Liver (tissue), 9 donors: ENCODE measurements around the gene EPHA6. TPM values are rescaled to one million over a fixed set of nuclear protein-coding genes. Genes with fewer than 3 reads are reported as not detected.

Source experiments
- DNase-seq: peaks from one replicate; pipeline ENCODE4 v3.0.0-alpha.2; 2017; ENCODE audit warnings: low spot score
- H3K27ac ChIP-seq, 2 donors: one replicate each; pipeline ENCODE4 v1.7.0; 2013; ENCODE audit warnings: inconsistent platforms in 2 of 2, low read length in 2 of 2, control low read depth in 1 of 2, low read depth in 1 of 2, mild to moderate bottlenecking in 1 of 2
- H3K27me3 ChIP-seq, 4 donors: one replicate each; pipeline versions ENCODE4 v1.6.1 to v1.7.0; 2013; ENCODE audit warnings: low read length in 3 of 4, inconsistent platforms in 1 of 4, mild to moderate bottlenecking in 1 of 4, moderate library complexity in 1 of 4; ENCODE audit not compliant: control insufficient read depth in 4 of 4, insufficient read depth in 4 of 4
- H3K36me3 ChIP-seq, 4 donors: one replicate each; pipeline versions ENCODE4 v1.6.1 to v1.7.0; 2013; ENCODE audit warnings: low read length in 3 of 4, mild to moderate bottlenecking in 3 of 4, low read depth in 1 of 4, moderate library complexity in 1 of 4; ENCODE audit not compliant: control insufficient read depth in 4 of 4, insufficient read depth in 3 of 4
- H3K4me1 ChIP-seq, 4 donors: one replicate each; pipeline versions ENCODE4 v1.6.1 to v1.7.0; 2013; ENCODE audit warnings: low read length in 3 of 4, mild to moderate bottlenecking in 3 of 4, moderate library complexity in 1 of 4; ENCODE audit not compliant: control insufficient read depth in 4 of 4, insufficient read depth in 4 of 4
- H3K4me3 ChIP-seq, 3 donors: one replicate each; pipeline versions ENCODE4 v1.6.1 to v1.7.0; 2013; ENCODE audit warnings: low read length in 3 of 3, control low read depth in 1 of 3, low read depth in 1 of 3, mild to moderate bottlenecking in 1 of 3
- H3K9ac ChIP-seq, 2 donors: one replicate each; pipeline ENCODE4 v1.7.0; 2013; ENCODE audit warnings: low read length in 2 of 2, mild to moderate bottlenecking in 2 of 2, moderate library complexity in 2 of 2, control low read depth in 1 of 2, low read depth in 1 of 2
- H3K9me3 ChIP-seq, 4 donors: one replicate each; pipeline versions ENCODE4 v1.6.1 to v1.7.0; 2013; ENCODE audit warnings: low read length in 3 of 4; ENCODE audit not compliant: control insufficient read depth in 4 of 4
- EGR1 ChIP-seq, 2 donors: IDR thresholded peaks; 2 replicates each; pipeline ENCODE4 v1.6.1; 2016 to 2018; ENCODE audit warnings: antibody characterized with exemption in 2 of 2, low read depth in 2 of 2
- FOXA2 ChIP-seq: IDR thresholded peaks from 2 replicates; pipeline ENCODE4 v1.6.1; 2016; ENCODE audit warnings: antibody characterized with exemption
- GABPA ChIP-seq, 2 donors: IDR thresholded peaks in 1 of 2; conservative IDR thresholded peaks in 1 of 2; 2 replicates each; pipeline ENCODE4 v1.6.1; 2016; ENCODE audit warnings: antibody characterized with exemption in 2 of 2, mild to moderate bottlenecking in 1 of 2, moderate library complexity in 1 of 2
- HNF4A ChIP-seq, 2 donors: conservative IDR thresholded peaks; 2 replicates each; pipeline ENCODE4 v1.6.1; 2016; ENCODE audit warnings: antibody characterized with exemption in 2 of 2, mild to moderate bottlenecking in 2 of 2
- JUND ChIP-seq, 2 donors: IDR thresholded peaks; 2 replicates each; pipeline ENCODE4 v1.6.1; 2016; ENCODE audit warnings: antibody characterized with exemption in 2 of 2
- NR2F2 ChIP-seq: IDR thresholded peaks from 2 replicates; pipeline ENCODE4 v1.6.1; 2016; ENCODE audit warnings: antibody characterized with exemption
- RAD21 ChIP-seq, 2 donors: IDR thresholded peaks; 2 replicates each; pipeline ENCODE4 v1.6.1; 2016; ENCODE audit warnings: antibody characterized with exemption in 2 of 2, mild to moderate bottlenecking in 2 of 2
- RXRA ChIP-seq, 2 donors: IDR thresholded peaks; 2 replicates each; pipeline ENCODE4 v1.6.1; 2017 to 2018; ENCODE audit warnings: antibody characterized with exemption in 2 of 2, mild to moderate bottlenecking in 1 of 2
- SP1 ChIP-seq: IDR thresholded peaks from 2 replicates; pipeline ENCODE4 v1.6.1; 2018; ENCODE audit warnings: antibody characterized with exemption, mild to moderate bottlenecking
- YY1 ChIP-seq: IDR thresholded peaks from 2 replicates; pipeline ENCODE4 v1.6.1; 2016; ENCODE audit warnings: antibody characterized with exemption, mild to moderate bottlenecking
- WGBS: extraction: QIAGEN DNeasy Blood & Tissue Kit; methylation state at CpG from one replicate; pipeline ENCODE4 v1.1.7; 2013; 5-methylcytosine and 5-hydroxymethylcytosine counted together
- polyA plus RNA-seq, 2 donors: library from polyadenylated mRNA; stranded (reverse) in 1 of 2; unstranded in 1 of 2; fragments of 200-250 nt in 1 of 2; fragments of >200 nt in 1 of 2; fragmentation: Nextera tagmentation in 1 of 2; extraction: Ambion mirVana in 1 of 2; gene quantifications; one replicate each; pipeline versions ENCODE4 v1.2.1 to v1.2.3, GENCODE V29; 2013 to 2015
- total RNA-seq, 2 donors: library from RNA; depleted of rRNA; stranded (reverse); fragments of >200 nt; gene quantifications; one replicate each; pipeline ENCODE4 v1.2.3, GENCODE V29; 2014
- TF ChIP-seq, protein P1 (sequence below): IDR thresholded peaks from 2 replicates; pipeline ENCODE4 v1.6.1; 2016; ENCODE audit warnings: antibody characterized with exemption
- TF ChIP-seq, protein P2 (sequence below): fragments of 150-350 bp; IDR thresholded peaks from 2 replicates; pipeline ENCODE4 v1.5.1; 2017; ENCODE audit warnings: improper control_type of control experiment, low read depth, low read length; ENCODE audit not compliant: missing input control
- TF ChIP-seq, protein P3 (sequence below): IDR thresholded peaks from 2 replicates; pipeline ENCODE4 v1.6.1; 2016; ENCODE audit warnings: antibody characterized with exemption
- donor health status: healthy.
- donor health status: healthy.
- donor health status: healthy.
- donor health status: healthy.
- donor health status: healthy.

EPHA6 gene
- total and polyA plus RNA-seq, 4 donors, result 0.05 to 0.17 (median 0.05) TPM; not detected in 1

DNA sequence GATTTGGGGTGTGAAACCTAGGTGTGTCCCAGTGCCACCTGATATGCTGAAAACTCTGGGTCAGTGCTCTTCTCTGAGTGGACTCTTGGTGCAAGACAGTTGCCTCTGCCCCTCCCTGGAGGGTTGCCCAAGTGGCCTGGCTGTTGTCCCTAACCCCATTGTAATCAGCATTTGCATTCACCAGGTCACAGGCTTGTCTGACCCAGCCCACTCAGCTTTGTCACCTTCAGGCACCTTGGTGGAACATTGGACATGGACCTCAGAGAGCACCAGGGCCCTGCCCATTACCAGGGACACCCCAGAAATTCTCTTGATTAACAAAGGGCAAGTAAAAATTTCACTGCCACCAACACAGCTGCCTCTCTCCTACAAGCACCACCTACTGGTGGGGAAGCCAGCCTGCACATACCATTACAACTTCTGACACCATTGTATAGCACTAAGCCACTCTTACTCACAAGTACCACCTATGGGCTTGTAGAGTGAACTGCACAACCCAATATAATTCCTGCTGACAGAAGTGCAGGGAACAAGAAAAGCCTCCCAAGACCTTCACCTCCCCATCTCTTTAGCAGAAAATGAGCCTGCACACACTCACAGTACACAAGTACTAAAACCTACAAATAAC lies 324.6 kb downstream of the EPHA6 start:
- H3K4me1 ChIP-seq, result no peaks in the 10 kb centered on the region
- H3K9ac ChIP-seq, result no peak overlapping the region
- H3K36me3 ChIP-seq, result no peaks in the 10 kb centered on the region
- no peak overlapping the region for H3K4me3 ChIP-seq
- no peak overlapping the region for H3K27ac ChIP-seq
- DNase-seq, result no peak
- no peaks in the 10 kb centered on the region for H3K27me3 ChIP-seq
- peaks cover 1 to 6% (median 4%) of the 10 kb centered on the region in 4 donors for H3K9me3 ChIP-seq
- TF ChIP-seq, protein P1, sequence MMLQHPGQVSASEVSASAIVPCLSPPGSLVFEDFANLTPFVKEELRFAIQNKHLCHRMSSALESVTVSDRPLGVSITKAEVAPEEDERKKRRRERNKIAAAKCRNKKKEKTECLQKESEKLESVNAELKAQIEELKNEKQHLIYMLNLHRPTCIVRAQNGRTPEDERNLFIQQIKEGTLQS, result no peak
- TF ChIP-seq HNF4A (conservative IDR thresholded peaks at IDR 0.05) (no peak), GABPA (IDR thresholded peaks at IDR 0.05 in 1 of 2, conservative IDR thresholded peaks at IDR 0.05 in 1 of 2) (no peak), RXRA (IDR thresholded peaks at IDR 0.05) (no peak), JUND (IDR thresholded peaks at IDR 0.05) (no peak), EGR1 (IDR thresholded peaks at IDR 0.05; ENCODE audit: low read depth in 2 of 2) (no peak), RAD21 (IDR thresholded peaks at IDR 0.05) (no peak), SP1 (no peak)
- TF ChIP-seq, protein P2, sequence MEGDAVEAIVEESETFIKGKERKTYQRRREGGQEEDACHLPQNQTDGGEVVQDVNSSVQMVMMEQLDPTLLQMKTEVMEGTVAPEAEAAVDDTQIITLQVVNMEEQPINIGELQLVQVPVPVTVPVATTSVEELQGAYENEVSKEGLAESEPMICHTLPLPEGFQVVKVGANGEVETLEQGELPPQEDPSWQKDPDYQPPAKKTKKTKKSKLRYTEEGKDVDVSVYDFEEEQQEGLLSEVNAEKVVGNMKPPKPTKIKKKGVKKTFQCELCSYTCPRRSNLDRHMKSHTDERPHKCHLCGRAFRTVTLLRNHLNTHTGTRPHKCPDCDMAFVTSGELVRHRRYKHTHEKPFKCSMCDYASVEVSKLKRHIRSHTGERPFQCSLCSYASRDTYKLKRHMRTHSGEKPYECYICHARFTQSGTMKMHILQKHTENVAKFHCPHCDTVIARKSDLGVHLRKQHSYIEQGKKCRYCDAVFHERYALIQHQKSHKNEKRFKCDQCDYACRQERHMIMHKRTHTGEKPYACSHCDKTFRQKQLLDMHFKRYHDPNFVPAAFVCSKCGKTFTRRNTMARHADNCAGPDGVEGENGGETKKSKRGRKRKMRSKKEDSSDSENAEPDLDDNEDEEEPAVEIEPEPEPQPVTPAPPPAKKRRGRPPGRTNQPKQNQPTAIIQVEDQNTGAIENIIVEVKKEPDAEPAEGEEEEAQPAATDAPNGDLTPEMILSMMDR, result no peak
- TF ChIP-seq, protein P3, sequence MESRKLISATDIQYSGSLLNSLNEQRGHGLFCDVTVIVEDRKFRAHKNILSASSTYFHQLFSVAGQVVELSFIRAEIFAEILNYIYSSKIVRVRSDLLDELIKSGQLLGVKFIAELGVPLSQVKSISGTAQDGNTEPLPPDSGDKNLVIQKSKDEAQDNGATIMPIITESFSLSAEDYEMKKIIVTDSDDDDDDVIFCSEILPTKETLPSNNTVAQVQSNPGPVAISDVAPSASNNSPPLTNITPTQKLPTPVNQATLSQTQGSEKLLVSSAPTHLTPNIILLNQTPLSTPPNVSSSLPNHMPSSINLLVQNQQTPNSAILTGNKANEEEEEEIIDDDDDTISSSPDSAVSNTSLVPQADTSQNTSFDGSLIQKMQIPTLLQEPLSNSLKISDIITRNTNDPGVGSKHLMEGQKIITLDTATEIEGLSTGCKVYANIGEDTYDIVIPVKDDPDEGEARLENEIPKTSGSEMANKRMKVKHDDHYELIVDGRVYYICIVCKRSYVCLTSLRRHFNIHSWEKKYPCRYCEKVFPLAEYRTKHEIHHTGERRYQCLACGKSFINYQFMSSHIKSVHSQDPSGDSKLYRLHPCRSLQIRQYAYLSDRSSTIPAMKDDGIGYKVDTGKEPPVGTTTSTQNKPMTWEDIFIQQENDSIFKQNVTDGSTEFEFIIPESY, result no peak

DNA sequence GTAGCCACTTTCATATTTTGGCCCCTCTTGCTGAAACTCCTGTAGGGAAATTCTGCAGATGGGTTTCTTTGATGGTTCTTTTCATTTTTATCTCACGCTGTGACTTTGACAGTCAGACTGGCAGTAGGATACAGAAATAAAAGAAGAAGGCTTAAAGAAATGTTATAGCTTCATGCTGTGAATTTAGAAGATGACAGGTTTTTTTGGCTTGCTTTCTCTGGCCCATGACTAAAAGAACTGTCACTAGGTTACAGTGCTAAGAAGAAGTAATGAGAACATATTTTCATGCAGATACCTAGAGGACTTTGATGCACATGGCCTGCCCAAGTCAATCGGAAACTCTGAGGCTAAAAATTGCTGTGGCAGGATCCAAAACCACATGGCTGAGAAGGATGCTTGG lies 334.5 kb downstream of the EPHA6 start:
- TF ChIP-seq NR2F2 (no peak), YY1 (no peak), JUND (IDR thresholded peaks at IDR 0.05) (no peak), SP1 (no peak), FOXA2 (no peak), RXRA (IDR thresholded peaks at IDR 0.05) (no peak), HNF4A (conservative IDR thresholded peaks at IDR 0.05) (no peak)
- TF ChIP-seq, protein P2, result no peak
- TF ChIP-seq, protein P1, result no peak
- TF ChIP-seq, protein P3, result no peak
- Histone ChIP-seq H3K4me1 (no peaks in the 10 kb centered on the region), H3K9me3 (peaks cover 0 to 4% (median 0%) of the 10 kb centered on the region in 4 donors), H3K27me3 (peaks cover 0 to 2% (median 0%) of the 10 kb centered on the region in 4 donors), H3K36me3 (no peaks in the 10 kb centered on the region), H3K4me3 (no peak overlapping the region), H3K27ac (no peak overlapping the region), H3K9ac (no peak overlapping the region)
- WGBS, result 79% methylated on average over 2 of the region's 2 CpGs
- DNase-seq, result no peak
